Peyer's patch (tissue), 4 donors: ENCODE data around the gene TBCD.

Experiments used
- CTCF ChIP-seq, 6 experiments: fragments of 450-650 bp in 4 of 6; fragments of 200-600 bp in 2 of 6; sonication (generic) in 1 of 6; IDR thresholded peaks; one replicate each; pipeline ENCODE4 v1.5.1; 2017 to 2019; ENCODE audit warnings: antibody characterized with exemption in 6 of 6, mild to moderate bottlenecking in 3 of 6, moderate library complexity in 1 of 6
- POLR2A ChIP-seq, 2 donors: fragments of 450-650 bp; IDR thresholded peaks; one replicate each; pipeline ENCODE4 v1.5.1; 2017; ENCODE audit warnings: antibody characterized with exemption in 2 of 2, mild to moderate bottlenecking in 2 of 2, moderate library complexity in 2 of 2

GRCh38 chr17:82808921-82809905, 57.3 kb downstream of the TBCD start:
- TF ChIP-seq CTCF (IDR thresholded peaks at IDR 0.05) (no peak), POLR2A (IDR thresholded peaks at IDR 0.05) (no peak)
